IMR-90 (cell line): ENCODE results near the gene PPWD1. TPM values are rescaled to one million over a fixed set of nuclear protein-coding genes. Genes with fewer than 3 reads are reported as not detected.

Source experiments
- ATAC-seq: fragments of 200-7000 bp; cut with Tn5 transposase; 2 replicates; pipeline ENCODE4 v1.9.1; 2020; ENCODE audit warnings: low read depth, mild to moderate bottlenecking, moderate library complexity
- BruUV-seq: library from RNA; stranded (reverse); fragments of 400-500 nt; replicated peaks from 2 replicates; lab custom pipeline; 2021; lab: Mats Ljungman, UMichigan
- CTCF ChIA-PET: fragments of 300-600 bp; formaldehyde crosslinking; extraction: SDS; loops from one replicate; lab custom pipeline; 2021; ENCODE audit warnings: antibody characterized with exemption; lab: Yijun Ruan, JAX
- POLR2A ChIA-PET: fragments of 300-600 bp; sonication (Branson Sonifier 250); formaldehyde crosslinking; loops from one replicate; lab custom pipeline; 2022; ENCODE audit warnings: antibody characterized with exemption; ENCODE audit not compliant: unreplicated experiment; lab: Charles Lee
- DNase-seq: peaks from one replicate; pipeline ENCODE4 v3.0.0; 2013
- H2AFZ ChIP-seq: replicated peaks from 2 replicates; pipeline ENCODE3; 2013; ENCODE audit warnings: low read length, mild to moderate bottlenecking; ENCODE audit not compliant: poor library complexity
- H2AK5ac ChIP-seq: 2 replicates; pipeline ENCODE4 v1.6.1; 2013; ENCODE audit warnings: low read depth, low read length, inconsistent platforms
- H2AK9ac ChIP-seq: replicated peaks from 2 replicates; pipeline ENCODE3; 2013; ENCODE audit warnings: mild to moderate bottlenecking, low read depth, low read length, moderate library complexity; ENCODE audit not compliant: poor library complexity
- H2BK120ac ChIP-seq: 2 replicates; pipeline ENCODE4 v1.6.1; 2013; ENCODE audit warnings: low read depth, low read length, inconsistent platforms
- H2BK15ac ChIP-seq: 3 replicates; pipeline ENCODE4 v1.6.1; 2013; ENCODE audit warnings: low read depth, low read length, inconsistent platforms
- H2BK20ac ChIP-seq: 2 replicates; pipeline ENCODE4 v1.6.1; 2013; ENCODE audit warnings: low read depth, mild to moderate bottlenecking, inconsistent platforms, low read length, moderate library complexity
- H2BK5ac ChIP-seq: 2 replicates; pipeline ENCODE4 v1.6.1; 2013; ENCODE audit warnings: mild to moderate bottlenecking, low read depth, low read length, inconsistent platforms; ENCODE audit not compliant: poor library complexity, severe bottlenecking
- H3K14ac ChIP-seq: replicated peaks from 2 replicates; pipeline ENCODE4 v1.6.1; 2013; ENCODE audit warnings: low read depth, low read length, inconsistent platforms
- H3K18ac ChIP-seq: 2 replicates; pipeline ENCODE4 v1.6.1; 2013; ENCODE audit warnings: low read depth, low read length, control low read depth
- H3K23ac ChIP-seq: 2 replicates; pipeline ENCODE4 v1.6.1; 2013; ENCODE audit warnings: low read depth, low read length, inconsistent platforms
- H3K27ac ChIP-seq: 2 replicates; pipeline ENCODE4 v1.5.1; 2013; ENCODE audit warnings: mild to moderate bottlenecking, control low read depth, low read length; ENCODE audit not compliant: insufficient read depth
- H3K27me3 ChIP-seq: 2 replicates; pipeline ENCODE4 v1.6.1; 2013; ENCODE audit warnings: low read length; ENCODE audit not compliant: control insufficient read depth, insufficient read depth
- H3K36me3 ChIP-seq: 2 replicates; pipeline ENCODE4 v1.6.1; 2013; ENCODE audit warnings: low read length, mixed read lengths; ENCODE audit not compliant: control insufficient read depth, insufficient read depth
- H3K4ac ChIP-seq: 2 replicates; pipeline ENCODE4 v1.6.1; 2013; ENCODE audit warnings: low read depth, low read length, inconsistent platforms
- H3K4me1 ChIP-seq: 2 replicates; pipeline ENCODE4 v1.6.1; 2013; ENCODE audit warnings: low read length, mixed read lengths; ENCODE audit not compliant: control insufficient read depth, insufficient read depth
- H3K4me2 ChIP-seq: 2 replicates; pipeline ENCODE4 v1.6.1; 2013; ENCODE audit warnings: low read depth, mild to moderate bottlenecking, control low read depth, low read length, moderate library complexity
- H3K4me3 ChIP-seq: 2 replicates; pipeline ENCODE4 v1.5.1; 2013; ENCODE audit warnings: low read depth, mild to moderate bottlenecking, control low read depth, low read length, moderate library complexity; ENCODE audit not compliant: insufficient read depth
- H3K56ac ChIP-seq: 2 replicates; pipeline ENCODE4 v1.6.1; 2013; ENCODE audit warnings: low read length, inconsistent platforms; ENCODE audit not compliant: insufficient read depth; ENCODE audit errors: extremely low read depth
- H3K79me1 ChIP-seq, 2 experiments: 2 replicates each; pipeline ENCODE4 v1.6.1; 2013; ENCODE audit warnings: low read length in 2 of 2, inconsistent platforms in 1 of 2, low read depth in 1 of 2
- H3K9ac ChIP-seq: 2 replicates; pipeline ENCODE4 v1.6.1; 2013; ENCODE audit warnings: low read depth, low read length, control low read depth
- H3K9me1 ChIP-seq: 2 replicates; pipeline ENCODE4 v1.6.1; 2013; ENCODE audit warnings: low read length, inconsistent platforms; ENCODE audit not compliant: insufficient read depth
- H3K9me3 ChIP-seq: 2 replicates; pipeline ENCODE4 v1.6.1; 2013; ENCODE audit warnings: low read length; ENCODE audit not compliant: control insufficient read depth, insufficient read depth
- H4K20me1 ChIP-seq: 2 replicates; pipeline ENCODE4 v1.6.1; 2013; ENCODE audit warnings: low read length, inconsistent platforms; ENCODE audit not compliant: insufficient read depth
- H4K5ac ChIP-seq: 2 replicates; pipeline ENCODE4 v1.6.1; 2013; ENCODE audit warnings: mild to moderate bottlenecking, low read depth, low read length, control low read depth
- H4K8ac ChIP-seq, 2 experiments: 2 replicates each; pipeline ENCODE4 v1.6.1; 2013; ENCODE audit warnings: low read depth in 2 of 2, low read length in 2 of 2, control low read depth in 1 of 2, inconsistent platforms in 1 of 2
- H4K91ac ChIP-seq: 2 replicates; pipeline ENCODE4 v1.6.1; 2013; ENCODE audit warnings: low read depth, low read length, inconsistent platforms; ENCODE audit not compliant: insufficient read depth
- BHLHE40 ChIP-seq: fragments of 150-350 bp; IDR thresholded peaks from 2 replicates; pipeline ENCODE4 v1.6.1; 2016; ENCODE audit warnings: mild to moderate bottlenecking, low read depth, low read length
- CHD1 ChIP-seq: IDR thresholded peaks from 2 replicates; pipeline ENCODE4 v1.6.1; 2012; ENCODE audit warnings: low read depth, low read length, improper control_type of control experiment
- CTCF ChIP-seq: conservative IDR thresholded peaks from 2 replicates; pipeline ENCODE4 v1.5.1; 2012; ENCODE audit warnings: mild to moderate bottlenecking, low read depth, low read length, improper control_type of control experiment
- FOS ChIP-seq: fragments of 150-350 bp; IDR thresholded peaks from 2 replicates; pipeline ENCODE4 v1.6.1; 2016; ENCODE audit warnings: low read depth, low read length
- MAFK ChIP-seq: IDR thresholded peaks from 2 replicates; pipeline ENCODE4 v1.6.1; 2012; ENCODE audit warnings: low read depth, low read length, improper control_type of control experiment
- MAZ ChIP-seq: IDR thresholded peaks from 2 replicates; pipeline ENCODE4 v1.6.1; 2012; ENCODE audit warnings: low read depth, mild to moderate bottlenecking, low read length, improper control_type of control experiment, moderate library complexity, borderline replicate concordance
- MXI1 ChIP-seq: IDR thresholded peaks from 2 replicates; pipeline ENCODE4 v1.6.1; 2012; ENCODE audit warnings: low read depth, mild to moderate bottlenecking, low read length, moderate library complexity, borderline replicate concordance
- NFE2L2 ChIP-seq: fragments of 150-350 bp; IDR thresholded peaks from 2 replicates; pipeline ENCODE4 v1.6.1; 2016; ENCODE audit warnings: low read depth, mild to moderate bottlenecking, low read length
- POLR2A ChIP-seq: IDR thresholded peaks from 2 replicates; pipeline ENCODE4 v1.6.1; 2012; ENCODE audit warnings: mild to moderate bottlenecking, low read depth, low read length
- RAD21 ChIP-seq: IDR thresholded peaks from 2 replicates; pipeline ENCODE4 v1.6.1; 2012; ENCODE audit warnings: low read length, improper control_type of control experiment
- RCOR1 ChIP-seq: IDR thresholded peaks from 2 replicates; pipeline ENCODE4 v1.6.1; 2012; ENCODE audit warnings: mild to moderate bottlenecking, low read length, improper control_type of control experiment; ENCODE audit not compliant: insufficient replicate concordance
- RFX5 ChIP-seq: IDR thresholded peaks from 2 replicates; pipeline ENCODE4 v1.8.0; 2012; ENCODE audit warnings: low read depth, mild to moderate bottlenecking, low read length, moderate library complexity
- SMC3 ChIP-seq: fragments of 150-350 bp; IDR thresholded peaks from 2 replicates; pipeline ENCODE4 v1.6.1; 2016; ENCODE audit warnings: low read depth, mild to moderate bottlenecking, antibody characterized with exemption, low read length, moderate library complexity
- USF2 ChIP-seq: fragments of 150-350 bp; IDR thresholded peaks from 2 replicates; pipeline ENCODE4 v1.6.1; 2017; ENCODE audit warnings: mild to moderate bottlenecking, antibody characterized with exemption, low read length, low read depth
- dilution Hi-C: fragments of 300-500 bp; cut with HindIII; formaldehyde crosslinking; loops from one replicate; pipeline ENCODE4 v1.14.3; 2018; ENCODE audit warnings: low sequenced_read_pairs; ENCODE audit not compliant: unreplicated experiment
- in situ Hi-C: fragments of 300-500 bp; cut with MboI; formaldehyde crosslinking; loops from 3 replicates; pipeline ENCODE4 v1.14.3; 2019; ENCODE audit warnings: low sequenced_read_pairs, inconsistent platforms, mixed read lengths
- intact Hi-C: fragments of 100-400 bp; cut with micrococcal nuclease; formaldehyde crosslinking; loops from 2 replicates; pipeline ENCODE4 v1.10.0; 2022
- polyA plus RNA-seq, 3 experiments: library from polyadenylated mRNA; depleted of rRNA; stranded (reverse); fragments of >200 nt; gene quantifications; 2 replicates each; pipeline ENCODE4 v1.2.3, GENCODE V29; 2012; ENCODE audit warnings: low replicate concordance in 1 of 3
- total RNA-seq: library from RNA; depleted of rRNA; stranded (reverse); fragments of >200 nt; gene quantifications from 2 replicates; pipeline ENCODE4 v1.2.3, GENCODE V29; 2012

PPWD1 gene
- total and polyA plus RNA-seq, 2 of the 4 experiments (the other 2 are of a cell fraction), result 12.5 to 17.9 TPM

- Histone ChIP-seq H4K5ac (no peak overlapping the region), H3K18ac (no peak overlapping the region), H4K91ac (no peak overlapping the region), H4K20me1 (no peaks in the 10 kb centered on the region), H3K36me3 (peaks cover 3% of the 10 kb centered on the region; the same call in 1 of the 2 replicates), H2AK9ac (no peak overlapping the region), H2BK20ac (no peak overlapping the region), H3K4me2 (no peak overlapping the region), H3K9me3 (no peaks in the 10 kb centered on the region), H3K79me1 (no peaks in the 10 kb centered on the region), H3K23ac (no peak overlapping the region), H3K9me1 (no peaks in the 10 kb centered on the region), H3K27ac (no peak overlapping the region), H2BK120ac (no peak overlapping the region), H3K4me3 (no peak overlapping the region), H3K56ac (no peak overlapping the region), H4K8ac (no peak overlapping the region), H2BK15ac (no peak overlapping the region), H2AK5ac (no peak overlapping the region), H2BK5ac (no peak overlapping the region), H3K4ac (no peak overlapping the region), H3K4me1 (no peaks in the 10 kb centered on the region), H3K14ac (no peak overlapping the region), H2AFZ (no peak overlapping the region), H3K27me3 (no peaks in the 10 kb centered on the region), H3K9ac (no peak overlapping the region)
- TF ChIP-seq RAD21 (no peak), FOS (no peak), MAZ (no peak), RCOR1 (no peak), MAFK (no peak), NFE2L2 (no peak), CTCF (no peak), USF2 (no peak), RFX5 (no peak), POLR2A (no peak), SMC3 (no peak), MXI1 (no peak), BHLHE40 (no peak), CHD1 (no peak)
- in situ Hi-C loops (no loop called here), intact Hi-C loops (no loop called here), dilution Hi-C loops (no loop called here)
- no TSS peak for BruUV-seq
- ChIA-PET CTCF (no interaction called here), POLR2A (no interaction called here)
- no peak for DNase-seq
- no peak for ATAC-seq
Measured at GRCh38 chr5:65539827-65540226, 23.3 kb upstream of the PPWD1 start.
